ENCODE measurements around the gene TUBAL3. TPM values are rescaled to one million over a fixed set of nuclear protein-coding genes. Genes with fewer than 3 reads are reported as not detected.
"Not testable (repeated sequence)": the region's sequence is repeated elsewhere in the genome, so short reads cannot be mapped to it uniquely, and the experiment has no call there.

The TUBAL3 gene
- total RNA-seq, 2 donors from 2014 or later, result 1.7 TPM; not detected in 1

- H3K9me3 ChIP-seq, result peaks cover 0 to 33% of the 10 kb centered on the region in 2 donors
- TF ChIP-seq CTCF (IDR thresholded peaks at IDR 0.05), result no peak
- no peaks in the 10 kb centered on the region for H3K27me3 ChIP-seq
- no peak overlapping the region for H3K4me3 ChIP-seq
- no peaks in the 10 kb centered on the region for H3K4me1 ChIP-seq
- no peak overlapping the region for H3K27ac ChIP-seq
- H3K36me3 ChIP-seq, result no peaks in the 10 kb centered on the region
- DNase-seq (ENCODE audit: low spot score), result no peak
These were observed 13.9 kb downstream of the TUBAL3 start for GRCh38 chr10:5390607-5391205.

GRCh38 chr10:5387169-5387568, 17.5 kb downstream of the TUBAL3 start:
- Histone ChIP-seq H3K27ac (no peak overlapping the region), H3K9me3 (peaks cover 0 to 33% of the 10 kb centered on the region in 2 donors), H3K4me3 (no peak overlapping the region), H3K27me3 (no peaks in the 10 kb centered on the region), H3K4me1 (no peaks in the 10 kb centered on the region), H3K36me3 (no peaks in the 10 kb centered on the region)
- no peak for DNase-seq (ENCODE audit: low spot score)
- no peak for TF ChIP-seq CTCF (IDR thresholded peaks at IDR 0.05)

GRCh38 chr10:5385224-5385623, 19.4 kb downstream of the TUBAL3 start:
- TF ChIP-seq CTCF (IDR thresholded peaks at IDR 0.05), result no peak
- H3K27me3 ChIP-seq, result no peaks in the 10 kb centered on the region
- no peak overlapping the region for H3K27ac ChIP-seq
- H3K36me3 ChIP-seq, result no peaks in the 10 kb centered on the region
- H3K9me3 ChIP-seq, result peaks cover 0 to 16% of the 10 kb centered on the region in 2 donors
- no peaks in the 10 kb centered on the region for H3K4me1 ChIP-seq
- no peak for DNase-seq (ENCODE audit: low spot score)
- no peak overlapping the region for H3K4me3 ChIP-seq

GRCh38 chr10:5381187-5381586, 23.4 kb downstream of the TUBAL3 start:
- TF ChIP-seq CTCF (IDR thresholded peaks at IDR 0.05), result no peak
- no peak for DNase-seq (ENCODE audit: low spot score)
- Histone ChIP-seq H3K36me3 (no peaks in the 10 kb centered on the region), H3K4me3 (no peak overlapping the region), H3K9me3 (no peaks in the 10 kb centered on the region), H3K27ac (no peak overlapping the region), H3K27me3 (no peaks in the 10 kb centered on the region), H3K4me1 (no peaks in the 10 kb centered on the region)

GRCh38 chr10:5380395-5380794, 24.2 kb downstream of the TUBAL3 start:
- not testable (repeated sequence) for H3K27me3 ChIP-seq; DNase-seq (ENCODE audit: low spot score); H3K4me3 ChIP-seq; H3K27ac ChIP-seq; H3K36me3 ChIP-seq; H3K4me1 ChIP-seq; H3K9me3 ChIP-seq

- not testable (repeated sequence) for H3K4me1 ChIP-seq; H3K9me3 ChIP-seq; H3K36me3 ChIP-seq; DNase-seq (ENCODE audit: low spot score); H3K4me3 ChIP-seq; H3K27ac ChIP-seq; H3K27me3 ChIP-seq
These were observed 25.4 kb downstream of the TUBAL3 start for GRCh38 chr10:5379202-5379601.

GRCh38 chr10:5376450-5376849, 28.2 kb downstream of the TUBAL3 start:
- no peaks in the 10 kb centered on the region for H3K36me3 ChIP-seq
- no peak overlapping the region for H3K4me3 ChIP-seq
- no peaks in the 10 kb centered on the region for H3K27me3 ChIP-seq
- no peak overlapping the region for H3K27ac ChIP-seq
- no peaks in the 10 kb centered on the region for H3K9me3 ChIP-seq
- no peak for TF ChIP-seq CTCF (IDR thresholded peaks at IDR 0.05)
- no peak for DNase-seq (ENCODE audit: low spot score)
- H3K4me1 ChIP-seq, result no peaks in the 10 kb centered on the region

Measured in right atrium auricular region (tissue), 2 donors.